DOHH2 (cell line): Measurements from ENCODE around the gene EPN2.

Experiments
- EZH2phosphoT487 ChIP-seq: fragments of 200-600 bp; sonication (generic); IDR thresholded peaks from 2 replicates; pipeline ENCODE4 v1.6.1; 2017; ENCODE audit warnings: borderline replicate concordance, mild to moderate bottlenecking, antibody characterized with exemption, low read length, moderate library complexity, mixed read lengths
- TF ChIP-seq, protein P1 (sequence below): fragments of 200-600 bp; sonication (generic); IDR thresholded peaks from one replicate; pipeline ENCODE4 v1.5.1; 2014; ENCODE audit warnings: antibody characterized with exemption, mild to moderate bottlenecking, low read depth, low read length; ENCODE audit not compliant: poor library complexity, severe bottlenecking

DNA sequence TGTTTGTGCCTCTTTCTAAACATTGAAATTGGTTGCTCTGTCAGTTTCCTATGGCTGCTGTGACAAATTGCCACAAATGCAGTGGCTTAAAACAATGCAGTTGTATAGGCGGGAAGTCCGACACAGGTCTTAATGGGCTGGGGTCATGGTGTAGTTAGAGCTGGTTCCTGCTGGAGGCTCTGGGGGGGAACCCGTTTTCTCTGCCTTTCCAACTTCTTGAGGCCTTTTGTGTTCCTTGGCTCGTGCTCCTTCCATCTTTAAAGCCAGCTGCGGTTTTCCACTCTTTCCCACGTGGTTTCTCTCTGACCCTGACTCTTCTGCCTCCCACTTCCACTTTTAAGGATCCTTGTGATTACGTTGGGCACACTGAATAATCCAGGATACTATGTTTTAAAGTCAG, 12.5 kb downstream of the EPN2 start:
- TF ChIP-seq EZH2phosphoT487, result no peak
- TF ChIP-seq, protein P1, sequence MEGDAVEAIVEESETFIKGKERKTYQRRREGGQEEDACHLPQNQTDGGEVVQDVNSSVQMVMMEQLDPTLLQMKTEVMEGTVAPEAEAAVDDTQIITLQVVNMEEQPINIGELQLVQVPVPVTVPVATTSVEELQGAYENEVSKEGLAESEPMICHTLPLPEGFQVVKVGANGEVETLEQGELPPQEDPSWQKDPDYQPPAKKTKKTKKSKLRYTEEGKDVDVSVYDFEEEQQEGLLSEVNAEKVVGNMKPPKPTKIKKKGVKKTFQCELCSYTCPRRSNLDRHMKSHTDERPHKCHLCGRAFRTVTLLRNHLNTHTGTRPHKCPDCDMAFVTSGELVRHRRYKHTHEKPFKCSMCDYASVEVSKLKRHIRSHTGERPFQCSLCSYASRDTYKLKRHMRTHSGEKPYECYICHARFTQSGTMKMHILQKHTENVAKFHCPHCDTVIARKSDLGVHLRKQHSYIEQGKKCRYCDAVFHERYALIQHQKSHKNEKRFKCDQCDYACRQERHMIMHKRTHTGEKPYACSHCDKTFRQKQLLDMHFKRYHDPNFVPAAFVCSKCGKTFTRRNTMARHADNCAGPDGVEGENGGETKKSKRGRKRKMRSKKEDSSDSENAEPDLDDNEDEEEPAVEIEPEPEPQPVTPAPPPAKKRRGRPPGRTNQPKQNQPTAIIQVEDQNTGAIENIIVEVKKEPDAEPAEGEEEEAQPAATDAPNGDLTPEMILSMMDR, result no peak
